Liver (tissue), 9 donors: ENCODE data around the gene GMDS. TPM values are rescaled to one million over a fixed set of nuclear protein-coding genes. Genes with fewer than 3 reads are reported as not detected.

ENCODE experiments used
- DNase-seq: peaks from one replicate; pipeline ENCODE4 v3.0.0-alpha.2; 2017; ENCODE audit warnings: low spot score
- H3K27ac ChIP-seq, 2 donors: one replicate each; pipeline ENCODE4 v1.7.0; 2013; ENCODE audit warnings: inconsistent platforms in 2 of 2, low read length in 2 of 2, control low read depth in 1 of 2, low read depth in 1 of 2, mild to moderate bottlenecking in 1 of 2
- H3K27me3 ChIP-seq, 4 donors: one replicate each; pipeline versions ENCODE4 v1.6.1 to v1.7.0; 2013; ENCODE audit warnings: low read length in 3 of 4, inconsistent platforms in 1 of 4, mild to moderate bottlenecking in 1 of 4, moderate library complexity in 1 of 4; ENCODE audit not compliant: control insufficient read depth in 4 of 4, insufficient read depth in 4 of 4
- H3K36me3 ChIP-seq, 4 donors: one replicate each; pipeline versions ENCODE4 v1.6.1 to v1.7.0; 2013; ENCODE audit warnings: low read length in 3 of 4, mild to moderate bottlenecking in 3 of 4, low read depth in 1 of 4, moderate library complexity in 1 of 4; ENCODE audit not compliant: control insufficient read depth in 4 of 4, insufficient read depth in 3 of 4
- H3K4me1 ChIP-seq, 4 donors: one replicate each; pipeline versions ENCODE4 v1.6.1 to v1.7.0; 2013; ENCODE audit warnings: low read length in 3 of 4, mild to moderate bottlenecking in 3 of 4, moderate library complexity in 1 of 4; ENCODE audit not compliant: control insufficient read depth in 4 of 4, insufficient read depth in 4 of 4
- H3K4me3 ChIP-seq, 3 donors: one replicate each; pipeline versions ENCODE4 v1.6.1 to v1.7.0; 2013; ENCODE audit warnings: low read length in 3 of 3, control low read depth in 1 of 3, low read depth in 1 of 3, mild to moderate bottlenecking in 1 of 3
- H3K9ac ChIP-seq, 2 donors: one replicate each; pipeline ENCODE4 v1.7.0; 2013; ENCODE audit warnings: low read length in 2 of 2, mild to moderate bottlenecking in 2 of 2, moderate library complexity in 2 of 2, control low read depth in 1 of 2, low read depth in 1 of 2
- H3K9me3 ChIP-seq, 4 donors: one replicate each; pipeline versions ENCODE4 v1.6.1 to v1.7.0; 2013; ENCODE audit warnings: low read length in 3 of 4; ENCODE audit not compliant: control insufficient read depth in 4 of 4
- CTCF ChIP-seq: fragments of 150-350 bp; IDR thresholded peaks from 2 replicates; pipeline ENCODE4 v1.5.1; 2017; ENCODE audit warnings: improper control_type of control experiment, low read depth, low read length; ENCODE audit not compliant: missing input control
- EGR1 ChIP-seq, 2 donors: IDR thresholded peaks; 2 replicates each; pipeline ENCODE4 v1.6.1; 2016 to 2018; ENCODE audit warnings: antibody characterized with exemption in 2 of 2, low read depth in 2 of 2
- FOXA1 ChIP-seq: IDR thresholded peaks from 2 replicates; pipeline ENCODE4 v1.6.1; 2016; ENCODE audit warnings: antibody characterized with exemption
- FOXA2 ChIP-seq: IDR thresholded peaks from 2 replicates; pipeline ENCODE4 v1.6.1; 2016; ENCODE audit warnings: antibody characterized with exemption
- GABPA ChIP-seq, 2 donors: IDR thresholded peaks in 1 of 2; conservative IDR thresholded peaks in 1 of 2; 2 replicates each; pipeline ENCODE4 v1.6.1; 2016; ENCODE audit warnings: antibody characterized with exemption in 2 of 2, mild to moderate bottlenecking in 1 of 2, moderate library complexity in 1 of 2
- HNF4A ChIP-seq, 2 donors: conservative IDR thresholded peaks; 2 replicates each; pipeline ENCODE4 v1.6.1; 2016; ENCODE audit warnings: antibody characterized with exemption in 2 of 2, mild to moderate bottlenecking in 2 of 2
- HNF4G ChIP-seq: IDR thresholded peaks from 2 replicates; pipeline ENCODE4 v1.6.1; 2016; ENCODE audit warnings: antibody characterized with exemption
- JUND ChIP-seq, 2 donors: IDR thresholded peaks; 2 replicates each; pipeline ENCODE4 v1.6.1; 2016; ENCODE audit warnings: antibody characterized with exemption in 2 of 2
- NR2F2 ChIP-seq: IDR thresholded peaks from 2 replicates; pipeline ENCODE4 v1.6.1; 2016; ENCODE audit warnings: antibody characterized with exemption
- RAD21 ChIP-seq, 2 donors: IDR thresholded peaks; 2 replicates each; pipeline ENCODE4 v1.6.1; 2016; ENCODE audit warnings: antibody characterized with exemption in 2 of 2, mild to moderate bottlenecking in 2 of 2
- RXRA ChIP-seq, 2 donors: IDR thresholded peaks; 2 replicates each; pipeline ENCODE4 v1.6.1; 2017 to 2018; ENCODE audit warnings: antibody characterized with exemption in 2 of 2, mild to moderate bottlenecking in 1 of 2
- SP1 ChIP-seq: IDR thresholded peaks from 2 replicates; pipeline ENCODE4 v1.6.1; 2018; ENCODE audit warnings: antibody characterized with exemption, mild to moderate bottlenecking
- TAF1 ChIP-seq: conservative IDR thresholded peaks from 2 replicates; pipeline ENCODE4 v1.6.1; 2016; ENCODE audit warnings: antibody characterized with exemption, mild to moderate bottlenecking
- YY1 ChIP-seq: IDR thresholded peaks from 2 replicates; pipeline ENCODE4 v1.6.1; 2016; ENCODE audit warnings: antibody characterized with exemption, mild to moderate bottlenecking
- ZBTB33 ChIP-seq: IDR thresholded peaks from 2 replicates; pipeline ENCODE4 v1.6.1; 2016; ENCODE audit warnings: antibody characterized with exemption
- WGBS: extraction: QIAGEN DNeasy Blood & Tissue Kit; methylation state at CpG from one replicate; pipeline ENCODE4 v1.1.7; 2013; 5-methylcytosine and 5-hydroxymethylcytosine counted together
- polyA plus RNA-seq, 2 donors: library from polyadenylated mRNA; stranded (reverse) in 1 of 2; unstranded in 1 of 2; fragments of 200-250 nt in 1 of 2; fragments of >200 nt in 1 of 2; fragmentation: Nextera tagmentation in 1 of 2; extraction: Ambion mirVana in 1 of 2; gene quantifications; one replicate each; pipeline versions ENCODE4 v1.2.1 to v1.2.3, GENCODE V29; 2013 to 2015
- total RNA-seq, 2 donors: library from RNA; depleted of rRNA; stranded (reverse); fragments of >200 nt; gene quantifications; one replicate each; pipeline ENCODE4 v1.2.3, GENCODE V29; 2014
- TF ChIP-seq, protein P1 (sequence below): IDR thresholded peaks from 2 replicates; pipeline ENCODE4 v1.6.1; 2016; ENCODE audit warnings: antibody characterized with exemption
- TF ChIP-seq, protein P2 (sequence below): IDR thresholded peaks from 2 replicates; pipeline ENCODE4 v1.6.1; 2016; ENCODE audit warnings: antibody characterized with exemption
- TF ChIP-seq, protein P3 (sequence below): IDR thresholded peaks from 2 replicates; pipeline ENCODE4 v1.6.1; 2016; ENCODE audit warnings: antibody characterized with exemption, mild to moderate bottlenecking
- donor health status: healthy.
- donor health status: healthy.
- donor health status: healthy.
- donor health status: healthy.
- donor health status: healthy.

Gene GMDS
- total and polyA plus RNA-seq, 4 donors = 3.5 to 15.6 (median 13.0) TPM

GRCh38 chr6:1662534-1662933 is 582.9 kb downstream of the GMDS start:
- H3K36me3 ChIP-seq = peaks cover 0 to 1% (median 0%) of the 10 kb centered on the region in 4 donors
- no peak overlapping the region for H3K4me3 ChIP-seq
- TF ChIP-seq CTCF = no peak
- TF ChIP-seq HNF4G = no peak
- TF ChIP-seq FOXA1 = no peak
- no peak for TF ChIP-seq RAD21 (IDR thresholded peaks at IDR 0.05)
- no peak for TF ChIP-seq GABPA (IDR thresholded peaks at IDR 0.05 in 1 of 2, conservative IDR thresholded peaks at IDR 0.05 in 1 of 2)
- no peak for TF ChIP-seq SP1
- no peak for TF ChIP-seq NR2F2
- no peak for TF ChIP-seq HNF4A (conservative IDR thresholded peaks at IDR 0.05)
- no peak for TF ChIP-seq ZBTB33
- TF ChIP-seq EGR1 (IDR thresholded peaks at IDR 0.05; ENCODE audit: low read depth in 2 of 2) = no peak
- no peak for TF ChIP-seq RXRA (IDR thresholded peaks at IDR 0.05)
- TF ChIP-seq, protein P1, sequence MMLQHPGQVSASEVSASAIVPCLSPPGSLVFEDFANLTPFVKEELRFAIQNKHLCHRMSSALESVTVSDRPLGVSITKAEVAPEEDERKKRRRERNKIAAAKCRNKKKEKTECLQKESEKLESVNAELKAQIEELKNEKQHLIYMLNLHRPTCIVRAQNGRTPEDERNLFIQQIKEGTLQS = no peak
- TF ChIP-seq TAF1 = no peak
- TF ChIP-seq YY1 = no peak
- TF ChIP-seq, protein P2, sequence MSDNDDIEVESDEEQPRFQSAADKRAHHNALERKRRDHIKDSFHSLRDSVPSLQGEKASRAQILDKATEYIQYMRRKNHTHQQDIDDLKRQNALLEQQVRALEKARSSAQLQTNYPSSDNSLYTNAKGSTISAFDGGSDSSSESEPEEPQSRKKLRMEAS = no peak
- no peak for TF ChIP-seq JUND (IDR thresholded peaks at IDR 0.05)
- TF ChIP-seq, protein P3, sequence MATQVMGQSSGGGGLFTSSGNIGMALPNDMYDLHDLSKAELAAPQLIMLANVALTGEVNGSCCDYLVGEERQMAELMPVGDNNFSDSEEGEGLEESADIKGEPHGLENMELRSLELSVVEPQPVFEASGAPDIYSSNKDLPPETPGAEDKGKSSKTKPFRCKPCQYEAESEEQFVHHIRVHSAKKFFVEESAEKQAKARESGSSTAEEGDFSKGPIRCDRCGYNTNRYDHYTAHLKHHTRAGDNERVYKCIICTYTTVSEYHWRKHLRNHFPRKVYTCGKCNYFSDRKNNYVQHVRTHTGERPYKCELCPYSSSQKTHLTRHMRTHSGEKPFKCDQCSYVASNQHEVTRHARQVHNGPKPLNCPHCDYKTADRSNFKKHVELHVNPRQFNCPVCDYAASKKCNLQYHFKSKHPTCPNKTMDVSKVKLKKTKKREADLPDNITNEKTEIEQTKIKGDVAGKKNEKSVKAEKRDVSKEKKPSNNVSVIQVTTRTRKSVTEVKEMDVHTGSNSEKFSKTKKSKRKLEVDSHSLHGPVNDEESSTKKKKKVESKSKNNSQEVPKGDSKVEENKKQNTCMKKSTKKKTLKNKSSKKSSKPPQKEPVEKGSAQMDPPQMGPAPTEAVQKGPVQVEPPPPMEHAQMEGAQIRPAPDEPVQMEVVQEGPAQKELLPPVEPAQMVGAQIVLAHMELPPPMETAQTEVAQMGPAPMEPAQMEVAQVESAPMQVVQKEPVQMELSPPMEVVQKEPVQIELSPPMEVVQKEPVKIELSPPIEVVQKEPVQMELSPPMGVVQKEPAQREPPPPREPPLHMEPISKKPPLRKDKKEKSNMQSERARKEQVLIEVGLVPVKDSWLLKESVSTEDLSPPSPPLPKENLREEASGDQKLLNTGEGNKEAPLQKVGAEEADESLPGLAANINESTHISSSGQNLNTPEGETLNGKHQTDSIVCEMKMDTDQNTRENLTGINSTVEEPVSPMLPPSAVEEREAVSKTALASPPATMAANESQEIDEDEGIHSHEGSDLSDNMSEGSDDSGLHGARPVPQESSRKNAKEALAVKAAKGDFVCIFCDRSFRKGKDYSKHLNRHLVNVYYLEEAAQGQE = no peak
- no peak for TF ChIP-seq FOXA2
- no peak for DNase-seq
- no peaks in the 10 kb centered on the region for H3K27me3 ChIP-seq
- H3K9ac ChIP-seq = no peak overlapping the region
- H3K27ac ChIP-seq = no peak overlapping the region
- no peaks in the 10 kb centered on the region for H3K9me3 ChIP-seq
- no peaks in the 10 kb centered on the region for H3K4me1 ChIP-seq

- Histone ChIP-seq H3K4me1 (no peaks in the 10 kb centered on the region), H3K27ac (no peak overlapping the region), H3K4me3 (no peak overlapping the region), H3K9ac (no peak overlapping the region), H3K36me3 (no peaks in the 10 kb centered on the region), H3K27me3 (no peaks in the 10 kb centered on the region), H3K9me3 (no peaks in the 10 kb centered on the region)
- no peak for DNase-seq
- WGBS = 82% methylated on average over 7 of the region's 7 CpGs
- TF ChIP-seq CTCF (no peak), RXRA (IDR thresholded peaks at IDR 0.05) (no peak), GABPA (IDR thresholded peaks at IDR 0.05 in 1 of 2, conservative IDR thresholded peaks at IDR 0.05 in 1 of 2) (no peak), ZBTB33 (no peak), SP1 (no peak), RAD21 (IDR thresholded peaks at IDR 0.05) (no peak), FOXA1 (no peak), HNF4A (conservative IDR thresholded peaks at IDR 0.05) (no peak)
These were observed 585.6 kb downstream of the GMDS start for GRCh38 chr6:1659816-1660215.
